B cell (primary cell): ENCODE data around the gene TSPAN18. TPM values are rescaled to one million over a fixed set of nuclear protein-coding genes. Genes with fewer than 3 reads are reported as not detected.
A peak's percentile ranks its signal among the peaks of the same experiment; 100 is the strongest.

Experiments used
- ATAC-seq: fragments of 200-7000 bp; cut with Tn5 transposase; one replicate; pipeline ENCODE4 v1.10.0; 2021; ENCODE audit warnings: low read depth, mild to moderate bottlenecking, moderate number of reproducible peaks, moderate library complexity
- CTCF ChIA-PET: fragments of 350-600 bp; sonication (Branson Sonifier 250); formaldehyde crosslinking; loops from one replicate; lab custom pipeline; 2021; ENCODE audit warnings: antibody characterized with exemption, inconsistent platforms; lab: Charles Lee
- POLR2A ChIA-PET: fragments of 350-600 bp; sonication (Branson Sonifier 250); formaldehyde crosslinking; loops from one replicate; lab custom pipeline; 2021; ENCODE audit warnings: antibody characterized with exemption; lab: Charles Lee
- DNase-seq: peaks from one replicate; pipeline ENCODE4 v3.0.0; 2013
- H2AFZ ChIP-seq: 2 replicates; pipeline ENCODE4 v1.6.1; 2012; ENCODE audit warnings: mild to moderate bottlenecking, low read depth, low read length; ENCODE audit not compliant: insufficient read depth, poor library complexity, severe bottlenecking
- H3K27ac ChIP-seq, 2 donors: 1 replicate in 1 of 2; 2 replicates in 1 of 2; pipeline ENCODE4 v1.5.1; 2012 to 2013; ENCODE audit warnings: low read length in 2 of 2, mild to moderate bottlenecking in 2 of 2, moderate library complexity in 1 of 2
- H3K27me3 ChIP-seq, 4 experiments: fragments of 200-600 bp in 1 of 4; sonication (generic) in 1 of 4; replicated peaks in 1 of 4; 1 replicate in 2 of 4; 2 replicates in 2 of 4; pipeline versions ENCODE4 v1.6.1 to v1.7.0; 2013 to 2016; ENCODE audit warnings: low read length in 3 of 4, mild to moderate bottlenecking in 2 of 4, mixed read lengths in 1 of 4, moderate library complexity in 1 of 4; ENCODE audit not compliant: insufficient read depth in 4 of 4, control insufficient read depth in 3 of 4; ENCODE audit errors: control extremely low read depth in 1 of 4
- H3K36me3 ChIP-seq, 2 experiments: replicated peaks in 1 of 2; 1 replicate in 1 of 2; 2 replicates in 1 of 2; pipeline versions ENCODE4 v1.6.1 to v1.7.1; 2013; ENCODE audit warnings: low read length in 1 of 2; ENCODE audit not compliant: insufficient read depth in 2 of 2, control insufficient read depth in 1 of 2; ENCODE audit errors: control extremely low read depth in 1 of 2, extremely low read depth in 1 of 2
- H3K4me1 ChIP-seq, 2 donors: fragments of 200-600 bp in 1 of 2; sonication (generic) in 1 of 2; 1 replicate in 1 of 2; 2 replicates in 1 of 2; pipeline versions ENCODE4 v1.5.1 to v1.6.1; 2013 to 2017; ENCODE audit warnings: low read length in 2 of 2; ENCODE audit not compliant: control insufficient read depth in 2 of 2, insufficient read depth in 2 of 2
- H3K4me2 ChIP-seq: replicated peaks from 2 replicates; pipeline ENCODE3; 2012; ENCODE audit warnings: mild to moderate bottlenecking, low read depth, low read length; ENCODE audit not compliant: poor library complexity, severe bottlenecking
- H3K4me3 ChIP-seq, 5 experiments: fragments of 200-600 bp in 1 of 5; sonication (generic) in 1 of 5; 1 replicate in 3 of 5; 2 replicates in 2 of 5; pipeline versions ENCODE4 v1.5.1 to v1.7.0; 2011 to 2016; ENCODE audit warnings: low read length in 4 of 5, mild to moderate bottlenecking in 4 of 5, low read depth in 2 of 5, control low read depth in 1 of 5, moderate library complexity in 1 of 5; ENCODE audit not compliant: insufficient read depth in 1 of 5; ENCODE audit errors: control extremely low read depth in 1 of 5, extremely low read depth in 1 of 5
- H3K79me2 ChIP-seq: fragments of 200-600 bp; sonication (generic); one replicate; pipeline ENCODE4 v1.6.0; 2016; ENCODE audit warnings: low read length; ENCODE audit not compliant: control insufficient read depth, insufficient read depth
- H3K9ac ChIP-seq: fragments of 200-600 bp; sonication (generic); 2 replicates; pipeline ENCODE4 v1.6.1; 2017; ENCODE audit warnings: mild to moderate bottlenecking, low read length, moderate library complexity
- H3K9me3 ChIP-seq, 3 donors: one replicate each; pipeline versions ENCODE4 v1.6.1 to v1.7.1; 2013; ENCODE audit warnings: low read length in 2 of 3; ENCODE audit not compliant: control insufficient read depth in 2 of 3, insufficient read depth in 1 of 3; ENCODE audit errors: control extremely low read depth in 1 of 3
- H4K20me1 ChIP-seq: 2 replicates; pipeline ENCODE4 v1.6.0; 2012; ENCODE audit warnings: mild to moderate bottlenecking, low read length; ENCODE audit not compliant: insufficient read depth, control insufficient read depth, poor library complexity, severe bottlenecking
- H3K27ac Mint-ChIP-seq: one replicate; pipeline ENCODE4 v1.8.0; 2021; ENCODE audit warnings: mixed read lengths
- H3K27me3 Mint-ChIP-seq: one replicate; pipeline ENCODE4 v1.8.0; 2021; ENCODE audit warnings: mixed read lengths
- H3K4me1 Mint-ChIP-seq: one replicate; pipeline ENCODE4 v1.8.0; 2021; ENCODE audit warnings: mixed read lengths
- H3K4me3 Mint-ChIP-seq: one replicate; pipeline ENCODE4 v1.8.0; 2021; ENCODE audit warnings: mixed read lengths
- H3K9me3 Mint-ChIP-seq: one replicate; pipeline ENCODE4 v1.8.0; 2022; ENCODE audit warnings: mixed read lengths; ENCODE audit not compliant: insufficient read depth
- CTCF ChIP-seq: fragments of 200-600 bp; IDR thresholded peaks from one replicate; pipeline ENCODE4 v1.8.0; 2022; ENCODE audit warnings: antibody characterized with exemption, mild to moderate bottlenecking
- EZH2 ChIP-seq: IDR thresholded peaks from 2 replicates; pipeline ENCODE4 v1.6.1; 2012; ENCODE audit warnings: borderline replicate concordance, low read depth, mild to moderate bottlenecking, moderate library complexity, low read length; ENCODE audit not compliant: insufficient read depth, poor library complexity, severe bottlenecking
- WGBS: methylation state at CpG from one replicate; pipeline ENCODE4 v1.1.5; 2013; ENCODE audit warnings: missing lambda C conversion rate; ENCODE audit not compliant: insufficient coverage; 5-methylcytosine and 5-hydroxymethylcytosine counted together
- intact Hi-C: fragments of 100-400 bp; cut with micrococcal nuclease; formaldehyde crosslinking; loops from one replicate; pipeline ENCODE4 v1.10.0; 2022
- polyA plus RNA-seq: library from polyadenylated mRNA; depleted of rRNA; stranded (reverse); fragments of >200 nt; gene quantifications from 2 replicates; pipeline ENCODE4 v1.2.3, GENCODE V29; 2012
- total RNA-seq, 2 donors: library from RNA; stranded (reverse); fragments of 120-200 nt in 1 of 2; gene quantifications; 1 replicate in 1 of 2; 2 replicates in 1 of 2; pipeline versions ENCODE4 v1.2.3 to v1.2.4, GENCODE V29; 2013 to 2022

The TSPAN18 gene
- total and polyA plus RNA-seq, 2 donors (not counting 1 experiment from before 2014, with no cell fraction given) = 0.75 to 2.0 TPM

GRCh38 chr11:44728491-44728910 is 1.7 kb downstream of the TSPAN18 start:
- H3K27me3 Mint-ChIP-seq = peaks cover 21% of the 10 kb centered on the region
- WGBS = 67% methylated on average over 1 of the region's 6 CpGs
- ATAC-seq (no peak), DNase-seq (no peak)
- Histone ChIP-seq H3K27ac (no peak overlapping the region), H3K9ac (peak overlapping the region; percentile 83), H4K20me1 (no peaks in the 10 kb centered on the region), H3K27me3 (peaks cover 0 to 19% (median 10%) of the 10 kb centered on the region in 4 experiments), H3K4me1 (peaks cover 14 to 18% of the 10 kb centered on the region in 2 donors), H3K9me3 (no peaks in the 10 kb centered on the region), H3K79me2 (no peaks in the 10 kb centered on the region), H3K4me2 (peak overlapping the region; percentile 100), H3K4me3 (peak overlapping the region in 1 of 5 experiments; percentile 84), H2AFZ (no peak overlapping the region), H3K36me3 (no peaks in the 10 kb centered on the region)
- peak overlapping the region; percentile 88 for H3K4me3 Mint-ChIP-seq
- POLR2A ChIA-PET = no interaction called here
- TF ChIP-seq CTCF (no peak), EZH2 (no peak)
- no peak overlapping the region for H3K27ac Mint-ChIP-seq
- H3K9me3 Mint-ChIP-seq = no peaks in the 10 kb centered on the region
- CTCF ChIA-PET = interaction anchor here (1.2 kb wide), 1 partner anchor 95 kb away, joined by 3 read pairs; no protein-coding TSS in a partner anchor
- peaks cover 18% of the 10 kb centered on the region for H3K4me1 Mint-ChIP-seq
- intact Hi-C loops = loop anchor here (2.0 to 10.0 kb wide), 3 partner anchors 49 to 444 kb away; no protein-coding TSS in a partner anchor

GRCh38 chr11:44729063-44729462 is 2.3 kb downstream of the TSPAN18 start:
- Mint-ChIP-seq H3K27ac (no peak overlapping the region), H3K4me3 (peak overlapping the region; percentile 88), H3K9me3 (no peaks in the 10 kb centered on the region), H3K4me1 (peaks cover 17% of the 10 kb centered on the region), H3K27me3 (peaks cover 21% of the 10 kb centered on the region)
- ATAC-seq (no peak), DNase-seq (no peak)
- Histone ChIP-seq H4K20me1 (no peaks in the 10 kb centered on the region), H3K79me2 (no peaks in the 10 kb centered on the region), H3K27me3 (peaks cover 0 to 19% (median 10%) of the 10 kb centered on the region in 4 experiments), H2AFZ (no peak overlapping the region), H3K4me1 (peaks cover 14 to 18% of the 10 kb centered on the region in 2 donors), H3K9me3 (no peaks in the 10 kb centered on the region), H3K9ac (no peak overlapping the region), H3K27ac (no peak overlapping the region), H3K4me3 (no peak overlapping the region), H3K4me2 (no peak overlapping the region), H3K36me3 (no peaks in the 10 kb centered on the region)
- ChIA-PET CTCF (interaction anchor here (1.2 to 1.3 kb wide), 2 partner anchors 95 to 198 kb away, joined by 3 read pairs; no protein-coding TSS in a partner anchor), POLR2A (no interaction called here)
- TF ChIP-seq CTCF (no peak), EZH2 (no peak)
- intact Hi-C loops = loop anchor here (2.0 to 10.0 kb wide), 3 partner anchors 48 to 444 kb away; no protein-coding TSS in a partner anchor
- no CpG with 5 or more reads among the region's 2 CpGs for WGBS
